ENCODE data around the gene PLEKHA7.

PLEKHA7 gene

DNA sequence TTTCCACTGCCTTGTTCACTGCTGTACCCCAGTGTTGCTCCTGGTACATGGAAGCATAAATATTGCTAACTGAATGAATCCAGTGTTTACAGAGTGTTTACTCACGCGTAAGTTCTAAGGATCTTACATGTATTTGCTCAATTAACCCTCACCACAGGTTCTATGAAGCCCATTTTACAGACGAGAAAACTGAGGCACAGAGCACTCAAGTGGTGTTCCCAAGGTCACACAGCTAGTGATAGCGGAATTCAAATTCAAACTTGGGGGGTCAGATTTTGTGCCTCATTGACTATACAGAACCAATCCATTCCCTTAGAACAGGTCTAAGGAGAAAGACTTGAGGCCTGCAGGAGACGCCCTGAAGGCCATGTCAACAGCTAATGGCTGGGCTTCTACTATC lies 72.3 kb downstream of the PLEKHA7 start:
- TF ChIP-seq FOXP2 (optimal IDR thresholded peaks at IDR 0.05; ENCODE audit: borderline replicate concordance, extremely low read depth, extremely low read length, insufficient read depth) (no peak), TAF1 (IDR thresholded peaks at IDR 0.05; ENCODE audit: borderline replicate concordance, insufficient read depth, low read length) (no peak), SIN3A (IDR thresholded peaks at IDR 0.05; ENCODE audit: borderline replicate concordance, insufficient read depth, low read length) (no peak)

DNA sequence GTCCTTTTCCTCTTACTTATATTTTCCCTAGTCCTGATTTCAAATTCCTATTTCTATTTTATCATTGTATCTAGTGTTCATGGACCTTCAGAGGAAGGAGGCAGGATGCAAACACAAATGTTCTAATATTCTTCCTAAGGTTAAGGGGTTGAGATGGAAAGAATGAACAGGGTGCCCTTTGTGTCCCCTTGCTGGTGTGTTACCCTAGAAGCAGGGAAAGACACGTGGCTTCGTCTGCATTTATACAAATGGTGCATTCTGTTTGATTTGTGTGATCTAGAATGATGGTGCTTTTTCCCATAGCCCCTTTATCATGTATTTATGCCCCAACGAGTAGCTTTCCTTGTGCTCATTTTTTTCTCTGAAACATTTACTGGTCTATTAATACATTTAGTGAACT lies 76.2 kb downstream of the PLEKHA7 start:
- no peak for TF ChIP-seq SIN3A (IDR thresholded peaks at IDR 0.05; ENCODE audit: borderline replicate concordance, insufficient read depth, low read length)
- no peak for TF ChIP-seq POLR2AphosphoS5 (IDR thresholded peaks at IDR 0.05; ENCODE audit: low read depth, low read length)
- TF ChIP-seq REST (IDR thresholded peaks at IDR 0.05; ENCODE audit: insufficient read depth in 1 of 2, low read depth in 2 of 2, low read length in 2 of 2), result no peak
- TF ChIP-seq FOXP2 (optimal IDR thresholded peaks at IDR 0.05; ENCODE audit: borderline replicate concordance, extremely low read depth, extremely low read length, insufficient read depth), result no peak
- no peak for TF ChIP-seq TAF1 (IDR thresholded peaks at IDR 0.05; ENCODE audit: borderline replicate concordance, insufficient read depth, low read length)

- TF ChIP-seq REST (IDR thresholded peaks at IDR 0.05; ENCODE audit: insufficient read depth in 1 of 2, low read depth in 2 of 2, low read length in 2 of 2) (no peak), SIN3A (IDR thresholded peaks at IDR 0.05; ENCODE audit: borderline replicate concordance, insufficient read depth, low read length) (no peak), POLR2AphosphoS5 (IDR thresholded peaks at IDR 0.05; ENCODE audit: low read depth, low read length) (no peak), FOXP2 (optimal IDR thresholded peaks at IDR 0.05; ENCODE audit: borderline replicate concordance, extremely low read depth, extremely low read length, insufficient read depth) (no peak), TAF1 (IDR thresholded peaks at IDR 0.05; ENCODE audit: borderline replicate concordance, insufficient read depth, low read length) (no peak)
Measured at GRCh38 chr11:16936643-16937042, 77.6 kb downstream of the PLEKHA7 start.

- TF ChIP-seq TAF1 (IDR thresholded peaks at IDR 0.05; ENCODE audit: borderline replicate concordance, insufficient read depth, low read length) (no peak), SIN3A (IDR thresholded peaks at IDR 0.05; ENCODE audit: borderline replicate concordance, insufficient read depth, low read length) (no peak), REST (IDR thresholded peaks at IDR 0.05; ENCODE audit: insufficient read depth in 1 of 2, low read depth in 2 of 2, low read length in 2 of 2) (no peak), POLR2AphosphoS5 (IDR thresholded peaks at IDR 0.05; ENCODE audit: low read depth, low read length) (no peak), FOXP2 (optimal IDR thresholded peaks at IDR 0.05; ENCODE audit: borderline replicate concordance, extremely low read depth, extremely low read length, insufficient read depth) (no peak)
Measured at GRCh38 chr11:16935518-16936302, 78.5 kb downstream of the PLEKHA7 start.

- TF ChIP-seq FOXP2 (optimal IDR thresholded peaks at IDR 0.05; ENCODE audit: borderline replicate concordance, extremely low read depth, extremely low read length, insufficient read depth) (no peak), TAF1 (IDR thresholded peaks at IDR 0.05; ENCODE audit: borderline replicate concordance, insufficient read depth, low read length) (no peak), POLR2AphosphoS5 (IDR thresholded peaks at IDR 0.05; ENCODE audit: low read depth, low read length) (no peak)
Measured at GRCh38 chr11:16933756-16934603, 80.2 kb downstream of the PLEKHA7 start.

Data from PFSK-1 (cell line).